Nephron (organoid): ENCODE data around the gene LINS1.
"Not testable (repeated sequence)": the region's sequence is repeated elsewhere in the genome, so short reads cannot be mapped to it uniquely, and the experiment has no call there.

ENCODE experiments used
- H3K27ac Mint-ChIP-seq, 3 experiments: 2 replicates each; pipeline ENCODE4 v1.8.0; 2020; ENCODE audit warnings: mixed read lengths in 3 of 3, mild to moderate bottlenecking in 2 of 3, moderate library complexity in 1 of 3
- H3K27me3 Mint-ChIP-seq: 2 replicates; pipeline ENCODE4 v1.8.0; 2021; ENCODE audit warnings: low read depth, mild to moderate bottlenecking, moderate library complexity, mixed read lengths
- H3K36me3 Mint-ChIP-seq: 2 replicates; pipeline ENCODE4 v1.8.0; 2020; ENCODE audit warnings: low read depth, mixed read lengths
- H3K4me1 Mint-ChIP-seq: 2 replicates; pipeline ENCODE4 v1.8.0; 2020; ENCODE audit warnings: mixed read lengths
- H3K4me3 Mint-ChIP-seq, 3 experiments: 2 replicates each; pipeline ENCODE4 v1.8.0; 2020; ENCODE audit warnings: mild to moderate bottlenecking in 3 of 3, mixed read lengths in 3 of 3, moderate library complexity in 2 of 3
- H3K9me3 Mint-ChIP-seq: 2 replicates; pipeline ENCODE4 v1.8.0; 2020; ENCODE audit warnings: mixed read lengths
- TF ChIP-seq, protein P1 (sequence below), 3 experiments: fragments of 200-600 bp; sonication (generic); IDR thresholded peaks; one replicate each; pipeline ENCODE4 v1.5.0; 2021; ENCODE audit warnings: antibody characterized with exemption in 3 of 3; ENCODE audit not compliant: unreplicated experiment in 3 of 3

Gene LINS1

DNA sequence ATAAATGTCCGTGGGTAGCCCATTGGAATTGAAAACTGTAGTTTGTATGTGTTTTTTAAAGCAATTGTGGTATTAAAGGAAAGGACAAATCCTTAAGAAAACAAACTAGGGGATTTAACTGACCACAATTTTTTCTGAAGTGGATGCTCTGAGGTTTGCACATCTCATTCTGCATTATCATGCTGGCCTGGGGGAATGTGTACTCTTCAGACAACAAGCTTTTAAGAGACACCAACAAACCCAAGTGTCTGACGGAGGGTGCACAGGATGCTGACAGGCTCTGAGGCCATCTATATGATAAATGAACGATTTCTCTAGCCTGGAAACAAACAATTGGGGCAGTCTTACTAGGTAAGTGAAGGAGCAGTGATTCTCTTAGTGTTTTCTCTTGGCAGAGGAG lies 9.1 kb downstream of the LINS1 start:
- Mint-ChIP-seq H3K4me1 (peaks cover 4% of the 10 kb centered on the region), H3K36me3 (peaks cover 36% of the 10 kb centered on the region), H3K27me3 (no peaks in the 10 kb centered on the region), H3K4me3 (no peak overlapping the region), H3K27ac (no peak overlapping the region), H3K9me3 (peaks cover 24% of the 10 kb centered on the region)
- TF ChIP-seq, protein P1, sequence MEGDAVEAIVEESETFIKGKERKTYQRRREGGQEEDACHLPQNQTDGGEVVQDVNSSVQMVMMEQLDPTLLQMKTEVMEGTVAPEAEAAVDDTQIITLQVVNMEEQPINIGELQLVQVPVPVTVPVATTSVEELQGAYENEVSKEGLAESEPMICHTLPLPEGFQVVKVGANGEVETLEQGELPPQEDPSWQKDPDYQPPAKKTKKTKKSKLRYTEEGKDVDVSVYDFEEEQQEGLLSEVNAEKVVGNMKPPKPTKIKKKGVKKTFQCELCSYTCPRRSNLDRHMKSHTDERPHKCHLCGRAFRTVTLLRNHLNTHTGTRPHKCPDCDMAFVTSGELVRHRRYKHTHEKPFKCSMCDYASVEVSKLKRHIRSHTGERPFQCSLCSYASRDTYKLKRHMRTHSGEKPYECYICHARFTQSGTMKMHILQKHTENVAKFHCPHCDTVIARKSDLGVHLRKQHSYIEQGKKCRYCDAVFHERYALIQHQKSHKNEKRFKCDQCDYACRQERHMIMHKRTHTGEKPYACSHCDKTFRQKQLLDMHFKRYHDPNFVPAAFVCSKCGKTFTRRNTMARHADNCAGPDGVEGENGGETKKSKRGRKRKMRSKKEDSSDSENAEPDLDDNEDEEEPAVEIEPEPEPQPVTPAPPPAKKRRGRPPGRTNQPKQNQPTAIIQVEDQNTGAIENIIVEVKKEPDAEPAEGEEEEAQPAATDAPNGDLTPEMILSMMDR (IDR thresholded peaks at IDR 0.05; ENCODE audit: unreplicated experiment in 3 of 3): no peak

- Mint-ChIP-seq H3K27ac (no peak overlapping the region), H3K4me1 (peaks cover 1% of the 10 kb centered on the region), H3K27me3 (no peaks in the 10 kb centered on the region), H3K36me3 (peaks cover 44% of the 10 kb centered on the region), H3K9me3 (peaks cover 32% of the 10 kb centered on the region), H3K4me3 (no peak overlapping the region)
- TF ChIP-seq, protein P1 (IDR thresholded peaks at IDR 0.05; ENCODE audit: unreplicated experiment in 3 of 3): no peak
Observed at GRCh38 chr15:100591835-100592234, 10.1 kb downstream of the LINS1 start.

DNA sequence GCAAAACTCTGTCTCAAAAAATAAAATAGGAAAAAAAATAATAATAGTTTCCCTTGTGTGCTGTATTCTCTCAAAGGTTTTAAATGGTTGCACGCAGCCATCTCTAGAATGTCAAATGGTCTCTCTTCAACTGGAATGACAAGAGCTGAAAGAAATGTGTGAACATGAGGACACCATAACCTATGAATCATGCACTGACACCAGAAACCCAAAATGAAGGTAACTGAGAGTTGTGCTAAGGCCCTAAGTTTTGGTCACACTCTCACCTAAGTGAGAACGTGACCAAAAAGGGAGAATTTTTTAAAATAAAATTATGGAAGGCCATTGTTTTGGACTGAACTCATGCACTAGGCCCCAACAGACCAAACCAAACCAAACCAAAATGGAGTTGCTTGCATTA lies 10.8 kb downstream of the LINS1 start:
- H3K4me3 Mint-ChIP-seq, H3K4me1 Mint-ChIP-seq, H3K27ac Mint-ChIP-seq, H3K27me3 Mint-ChIP-seq: not testable (repeated sequence)
- peaks cover 50% of the 10 kb centered on the region for H3K36me3 Mint-ChIP-seq
- peaks cover 38% of the 10 kb centered on the region for H3K9me3 Mint-ChIP-seq

GRCh38 chr15:100588638-100589242 lies 13.2 kb downstream of the LINS1 start:
- Mint-ChIP-seq H3K27ac (no peak overlapping the region), H3K27me3 (no peaks in the 10 kb centered on the region), H3K4me1 (no peaks in the 10 kb centered on the region), H3K4me3 (no peak overlapping the region), H3K36me3 (peaks cover 72% of the 10 kb centered on the region), H3K9me3 (peaks cover 50% of the 10 kb centered on the region)
- TF ChIP-seq, protein P1 (IDR thresholded peaks at IDR 0.05; ENCODE audit: unreplicated experiment in 3 of 3): no peak

DNA sequence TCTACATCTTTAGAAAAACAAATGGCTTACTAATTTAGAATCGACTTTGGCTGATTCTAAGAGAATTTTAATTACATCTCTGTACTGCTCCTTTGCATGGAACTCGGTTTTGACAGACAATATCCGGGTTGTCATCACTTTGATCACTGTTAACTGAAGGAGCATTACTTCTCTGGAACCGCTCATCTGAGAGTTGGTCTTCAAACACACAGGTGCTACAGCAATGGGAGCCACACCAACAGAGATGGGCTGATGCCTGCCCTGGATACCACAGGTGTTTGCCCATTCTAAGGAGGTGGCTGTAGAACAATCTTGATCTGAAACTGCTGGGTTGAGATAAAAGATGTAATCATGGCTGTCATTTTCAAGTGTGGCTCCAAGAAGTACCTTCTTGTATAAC lies 21.6 kb downstream of the LINS1 start:
- Mint-ChIP-seq H3K36me3 (peaks cover 54% of the 10 kb centered on the region), H3K4me3 (no peak overlapping the region), H3K27me3 (no peaks in the 10 kb centered on the region), H3K27ac (no peak overlapping the region), H3K9me3 (peaks cover 16% of the 10 kb centered on the region), H3K4me1 (no peaks in the 10 kb centered on the region)
- TF ChIP-seq, protein P1 (IDR thresholded peaks at IDR 0.05; ENCODE audit: unreplicated experiment in 3 of 3): no peak

DNA sequence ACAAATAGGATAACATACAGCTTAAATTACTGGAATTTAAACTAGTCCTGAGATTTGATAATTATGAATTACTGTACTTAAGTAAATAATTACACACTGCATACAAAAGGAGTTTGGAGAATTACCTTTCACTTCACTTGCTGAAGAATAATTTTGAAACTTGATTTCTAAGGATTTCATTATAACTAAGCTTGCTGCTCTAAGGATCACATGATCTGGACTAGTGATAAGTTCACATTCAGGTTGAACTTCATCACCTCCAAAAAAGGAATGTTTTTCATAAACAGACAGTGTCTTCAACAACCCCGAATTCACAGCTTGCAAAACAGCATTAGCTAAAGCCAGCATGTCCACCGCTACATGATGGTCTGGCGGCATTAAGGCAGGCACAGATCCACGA lies 28.5 kb downstream of the LINS1 start:
- H3K9me3 Mint-ChIP-seq: peaks cover 2% of the 10 kb centered on the region
- H3K27me3 Mint-ChIP-seq: no peaks in the 10 kb centered on the region
- no peak overlapping the region for H3K4me3 Mint-ChIP-seq
- H3K36me3 Mint-ChIP-seq: peaks cover 41% of the 10 kb centered on the region
- TF ChIP-seq, protein P1 (IDR thresholded peaks at IDR 0.05; ENCODE audit: unreplicated experiment in 3 of 3): no peak
- H3K4me1 Mint-ChIP-seq: no peaks in the 10 kb centered on the region
- H3K27ac Mint-ChIP-seq: no peak overlapping the region
